ENCODE measurements around the gene DHX32. TPM values are rescaled to one million over a fixed set of nuclear protein-coding genes. Genes with fewer than 3 reads are reported as not detected.
A peak's percentile ranks its signal among the peaks of the same experiment; 100 is the strongest.
"Not testable (repeated sequence)": the region's sequence is repeated elsewhere in the genome, so short reads cannot be mapped to it uniquely, and the experiment has no call there.

Gene DHX32
- 10 to 100 TPM; 51.5 to 91.3 (median 66.5) TPM for total RNA-seq
- long read RNA-seq, donor 1, partial matches to known transcripts, result 7 of 62 reads
- long read RNA-seq, donor 1, other reads (novel, unspliced or antisense), result 54 of 62 reads
- long read RNA-seq, donor 2, partial matches to known transcripts, result 6 of 19 reads
- long read RNA-seq, donor 2, other reads (novel, unspliced or antisense), result 13 of 19 reads

GRCh38 chr10:125881192-125881591 is at the start of gene DHX32:
TSS of gene DHX32 (minus strand) at chr10:125881292. CDS start at chr10:125880824, 468 bp downstream.
- Histone ChIP-seq H3K9me3 (peaks cover under 1% of the 10 kb centered on the region), H3K36me3 (ENCODE audit: low read depth) (no peaks in the 10 kb centered on the region), H3K4me1 (ENCODE audit: low read depth) (no peaks in the 10 kb centered on the region), H3K4me3 (no peak within 1 kb of the TSS)
- TF ChIP-seq CTCF (IDR thresholded peaks at IDR 0.05), result no peak
- intact Hi-C loops (cut with DNase I, micrococcal nuclease), result no loop called here
- ATAC-seq, result no peak
- no peak for DNase-seq

GRCh38 chr10:125929618-125930017 is 48.5 kb upstream of the DHX32 start:
- ATAC-seq, result peak; percentile 95
- intact Hi-C loops (cut with DNase I, micrococcal nuclease), result no loop called here
- Histone ChIP-seq H3K9me3 (no peaks in the 10 kb centered on the region), H3K36me3 (ENCODE audit: low read depth) (no peaks in the 10 kb centered on the region), H3K4me3 (no peak overlapping the region), H3K4me1 (ENCODE audit: low read depth) (peaks cover 7% of the 10 kb centered on the region)
- peak in 1 of 3 donors; percentile 43 for DNase-seq
- TF ChIP-seq CTCF (IDR thresholded peaks at IDR 0.05), result no peak

GRCh38 chr10:125928928-125929585 is 48.0 kb upstream of the DHX32 start:
- no peak for TF ChIP-seq CTCF (IDR thresholded peaks at IDR 0.05)
- H3K36me3 ChIP-seq (ENCODE audit: low read depth), result no peaks in the 10 kb centered on the region
- no peak for DNase-seq
- H3K4me3 ChIP-seq, result no peak overlapping the region
- no peaks in the 10 kb centered on the region for H3K9me3 ChIP-seq
- ATAC-seq, result peak; percentile 61
- intact Hi-C loops (cut with DNase I, micrococcal nuclease), result no loop called here
- peaks cover 7% of the 10 kb centered on the region for H3K4me1 ChIP-seq (ENCODE audit: low read depth)

- H3K9me3 ChIP-seq; H3K4me3 ChIP-seq; H3K36me3 ChIP-seq (ENCODE audit: low read depth); DNase-seq; ATAC-seq; intact Hi-C loops (cut with DNase I, micrococcal nuclease); H3K4me1 ChIP-seq (ENCODE audit: low read depth): not testable (repeated sequence)
Measured at GRCh38 chr10:125927265-125927664, 46.2 kb upstream of the DHX32 start.

GRCh38 chr10:125926247-125926646 is 45.2 kb upstream of the DHX32 start:
- H3K4me3 ChIP-seq, result no peak overlapping the region
- no peak for TF ChIP-seq CTCF (IDR thresholded peaks at IDR 0.05)
- H3K9me3 ChIP-seq, result peaks cover 2% of the 10 kb centered on the region
- H3K36me3 ChIP-seq (ENCODE audit: low read depth), result no peaks in the 10 kb centered on the region
- DNase-seq, result no peak
- intact Hi-C loops (cut with DNase I, micrococcal nuclease), result no loop called here
- ATAC-seq, result no peak
- H3K4me1 ChIP-seq (ENCODE audit: low read depth), result peaks cover 7% of the 10 kb centered on the region

- Histone ChIP-seq H3K4me1 (ENCODE audit: low read depth) (peaks cover 7% of the 10 kb centered on the region), H3K4me3 (no peak overlapping the region), H3K9me3 (peaks cover 2% of the 10 kb centered on the region), H3K36me3 (ENCODE audit: low read depth) (no peaks in the 10 kb centered on the region)
- TF ChIP-seq CTCF (IDR thresholded peaks at IDR 0.05), result no peak
- ATAC-seq, result peak; percentile 47
- no peak for DNase-seq
- intact Hi-C loops (cut with DNase I, micrococcal nuclease), result no loop called here
Measured at GRCh38 chr10:125925262-125925834, 44.3 kb upstream of the DHX32 start.

- H3K4me3 ChIP-seq; H3K36me3 ChIP-seq (ENCODE audit: low read depth); intact Hi-C loops (cut with DNase I, micrococcal nuclease); DNase-seq; H3K9me3 ChIP-seq; ATAC-seq; H3K4me1 ChIP-seq (ENCODE audit: low read depth): not testable (repeated sequence)
Measured at GRCh38 chr10:125921643-125922306, 40.7 kb upstream of the DHX32 start.

GRCh38 chr10:125917704-125918361 is 36.7 kb upstream of the DHX32 start:
- H3K36me3 ChIP-seq (ENCODE audit: low read depth); ATAC-seq; intact Hi-C loops (cut with DNase I, micrococcal nuclease); H3K9me3 ChIP-seq; H3K4me3 ChIP-seq; DNase-seq; H3K4me1 ChIP-seq (ENCODE audit: low read depth): not testable (repeated sequence)

All from mucosa of descending colon (tissue), 3 donors.